K562 (cell line): ENCODE measurements around the gene TXNDC15. TPM values are rescaled to one million over a fixed set of nuclear protein-coding genes. Genes with fewer than 3 reads are reported as not detected.

Experiments used
- CBFB ChIP-seq: sonication (generic); formaldehyde crosslinking; IDR thresholded peaks from 2 replicates; pipeline ENCODE4 v1.4.0; 2020; ENCODE audit warnings: mild to moderate bottlenecking, missing genetic modification reagents
- CXXC5 ChIP-seq: fragments of 250-450 bp; sonication (Bioruptor Pico); IDR thresholded peaks from 2 replicates; pipeline ENCODE4 v1.8.0; 2022; ENCODE audit warnings: inconsistent platforms, mild to moderate bottlenecking, moderate library complexity
- DACH1 ChIP-seq: fragments of 450-650 bp; IDR thresholded peaks from 2 replicates; pipeline ENCODE4 v1.6.1; 2018; ENCODE audit not compliant: partially characterized antibody
- ESRRA ChIP-seq: fragments of 450-650 bp; IDR thresholded peaks from 2 replicates; pipeline ENCODE4 v1.6.1; 2014; ENCODE audit warnings: low read depth, mild to moderate bottlenecking, moderate library complexity, borderline replicate concordance
- ESRRB ChIP-seq: fragments of 250-450 bp; sonication (Bioruptor Pico); IDR thresholded peaks from 2 replicates; pipeline ENCODE4 v1.5.0; 2020; ENCODE audit warnings: mild to moderate bottlenecking, moderate library complexity, borderline replicate concordance
- FOXA1 ChIP-seq: fragments of 450-650 bp; IDR thresholded peaks from 2 replicates; pipeline ENCODE4 v1.6.1; 2016; ENCODE audit warnings: mild to moderate bottlenecking, borderline replicate concordance
- GATAD2A ChIP-seq: fragments of 450-650 bp; IDR thresholded peaks from 2 replicates; pipeline ENCODE4 v1.6.1; 2017
- HDAC6 ChIP-seq: IDR thresholded peaks from 2 replicates; pipeline ENCODE4 v1.6.1; 2012; ENCODE audit warnings: low read depth, mild to moderate bottlenecking, control low read depth, inconsistent platforms, low read length, moderate library complexity
- HOMEZ ChIP-seq: fragments of 250-450 bp; sonication (Bioruptor Pico); IDR thresholded peaks from 2 replicates; pipeline ENCODE4 v1.4.0; 2020; ENCODE audit warnings: mild to moderate bottlenecking, moderate library complexity
- MXD1 ChIP-seq: fragments of 250-450 bp; sonication (Bioruptor Pico); IDR thresholded peaks from 2 replicates; pipeline ENCODE4 v1.8.0; 2021; ENCODE audit warnings: borderline replicate concordance, mild to moderate bottlenecking, moderate library complexity; ENCODE audit not compliant: poor library complexity, severe bottlenecking
- NRF1 ChIP-seq, 2 experiments: fragments of 450-650 bp; IDR thresholded peaks in 1 of 2; conservative IDR thresholded peaks in 1 of 2; 2 replicates each; pipeline ENCODE4 v1.6.1; 2014; ENCODE audit warnings: mild to moderate bottlenecking in 2 of 2
- OTX1 ChIP-seq: fragments of 450-650 bp; formaldehyde crosslinking; IDR thresholded peaks from 2 replicates; pipeline ENCODE4 v1.4.0; 2022; ENCODE audit warnings: mild to moderate bottlenecking
- PHB ChIP-seq: fragments of 250-450 bp; sonication (Bioruptor Pico); IDR thresholded peaks from 2 replicates; pipeline ENCODE4 v1.5.0; 2021
- POLR2G ChIP-seq: fragments of 200-400 bp; formaldehyde crosslinking; IDR thresholded peaks from 2 replicates; pipeline ENCODE4 v1.6.1; 2017; ENCODE audit warnings: low read depth, mild to moderate bottlenecking, antibody characterized with exemption, low read length, moderate library complexity
- RBBP5 ChIP-seq: fragments of 200-600 bp; sonication (generic); IDR thresholded peaks from 2 replicates; pipeline ENCODE4 v1.6.1; 2012; ENCODE audit warnings: borderline replicate concordance, mild to moderate bottlenecking, low read length, control low read depth, inconsistent platforms; ENCODE audit not compliant: insufficient read depth, poor library complexity, severe bottlenecking
- RFX1 ChIP-seq: fragments of 450-650 bp; IDR thresholded peaks from 2 replicates; pipeline ENCODE4 v1.6.1; 2016; ENCODE audit warnings: mild to moderate bottlenecking, moderate library complexity
- SLC30A9 ChIP-seq: fragments of 250-450 bp; sonication (Bioruptor Pico); IDR thresholded peaks from 2 replicates; pipeline ENCODE4 v1.8.0; 2022; ENCODE audit warnings: mild to moderate bottlenecking, moderate library complexity
- SP1 ChIP-seq: sonication (generic); formaldehyde crosslinking; IDR thresholded peaks from 2 replicates; pipeline ENCODE4 v1.8.1; 2022; ENCODE audit warnings: mild to moderate bottlenecking, missing genetic modification reagents
- TAF7 ChIP-seq: fragments of 450-650 bp; IDR thresholded peaks from 2 replicates; pipeline ENCODE4 v1.6.1; 2016; ENCODE audit warnings: missing genetic modification characterization, missing compliant biosample characterization
- TEAD1 ChIP-seq, 2 experiments: fragments of 450-650 bp in 1 of 2; sonication (generic) in 1 of 2; formaldehyde crosslinking; IDR thresholded peaks; 2 replicates each; pipeline versions ENCODE4 v1.4.0 to v1.8.0; 2020 to 2022; ENCODE audit warnings: mild to moderate bottlenecking in 2 of 2, missing genetic modification reagents in 1 of 2
- TEAD2 ChIP-seq: fragments of 450-650 bp; IDR thresholded peaks from 2 replicates; pipeline ENCODE4 v1.6.1; 2016; ENCODE audit warnings: missing genetic modification characterization, control low read depth, missing compliant biosample characterization
- WHSC1 ChIP-seq: IDR thresholded peaks from one replicate; pipeline ENCODE4 v1.6.1; 2012; ENCODE audit warnings: low read length, control low read depth, inconsistent platforms
- ZNF274 ChIP-seq: IDR thresholded peaks from 2 replicates; pipeline ENCODE4 v1.6.1; 2011; ENCODE audit warnings: low read depth, mild to moderate bottlenecking, low read length, moderate library complexity, borderline replicate concordance
- ZNF316 ChIP-seq: fragments of 450-650 bp; IDR thresholded peaks from 2 replicates; pipeline ENCODE4 v1.6.1; 2016
- ZNF639 ChIP-seq, 2 experiments: fragments of 200-800 bp in 1 of 2; sonication (Bioruptor generic) in 1 of 2; sonication (generic) in 1 of 2; formaldehyde crosslinking in 1 of 2; IDR thresholded peaks in 1 of 2; conservative IDR thresholded peaks in 1 of 2; 2 replicates each; pipeline versions ENCODE4 v1.5.0 to v1.6.1; 2016 to 2020; ENCODE audit warnings: missing compliant biosample characterization in 1 of 2, missing genetic modification characterization in 1 of 2, missing genetic modification reagents in 1 of 2
- ZNF766 ChIP-seq: fragments of 200-800 bp; sonication (Bioruptor generic); conservative IDR thresholded peaks from 2 replicates; pipeline ENCODE4 v1.6.1; 2016; ENCODE audit warnings: missing genetic modification characterization, missing compliant biosample characterization
- polyA plus RNA-seq, 8 experiments: library from polyadenylated mRNA; depleted of rRNA in 4 of 8; stranded (reverse) in 5 of 8; unstranded in 3 of 8; fragments of >200 nt; fragmentation: Nextera tagmentation in 2 of 8; fragmentation: Illumina TruSeq in 1 of 8; extraction: Ambion mirVana in 2 of 8; extraction: Trizol in 1 of 8; gene quantifications; 2 replicates each; pipeline versions ENCODE4 v1.2.1 to v1.2.3, GENCODE V29; 2011 to 2014; ENCODE audit warnings: inconsistent platforms in 1 of 8, missing spikeins in 1 of 8
- total RNA-seq, 7 experiments: library from RNA; depleted of rRNA in 6 of 7; stranded (reverse); fragments of >200 nt in 6 of 7; fragmentation: Illumina TruSeq in 2 of 7; extraction: Trizol in 2 of 7; gene quantifications; 2 replicates each; pipeline versions ENCODE4 v1.2.1 to v1.2.3, GENCODE V29; 2011 to 2021; ENCODE audit warnings: low replicate concordance in 1 of 7

The TXNDC15 gene
- total and polyA plus RNA-seq, 9 of the 15 experiments (the other 6 are each of a cell fraction or from before 2014, with no cell fraction given): 3.0 to 15.4 (median 12.3) TPM

- TF ChIP-seq PHB (CRISPR knock-in tag) (no peak), ZNF766 (CRISPR knock-in tag) (0 out of 2 replicates have a peak, but pooled peaks have one; percentile 19), ZNF316 (peak; percentile 41; the same call in 1 of the 2 replicates), NRF1 (conservative IDR thresholded peaks at IDR 0.05 in 1 of 2, IDR thresholded peaks at IDR 0.05 in 1 of 2) (peak in 1 of 2 experiments; percentile 75; a peak in 2 of 4 replicates), ZNF274 (no peak), SP1 (CRISPR knock-in tag) (no peak), SLC30A9 (CRISPR knock-in tag) (no peak), ESRRB (CRISPR knock-in tag) (no peak), WHSC1 (no peak), ZNF639 (CRISPR knock-in tag; conservative IDR thresholded peaks at IDR 0.05 in 1 of 2, IDR thresholded peaks at IDR 0.05 in 1 of 2) (peak in 1 of 2 experiments; percentile 93; a peak in 2 of 4 replicates), CXXC5 (CRISPR knock-in tag) (peak; percentile 81), TAF7 (tag) (no peak), OTX1 (CRISPR knock-in tag) (no peak; the same call in 1 of the 2 replicates), TEAD2 (tag) (no peak), MXD1 (no peak), DACH1 (no peak), POLR2G (peak; percentile 96), FOXA1 (no peak), GATAD2A (no peak), HOMEZ (CRISPR knock-in tag) (0 out of 2 replicates have a peak, but pooled peaks have one; percentile 16), RBBP5 (peak; percentile 75), RFX1 (no peak), CBFB (CRISPR knock-in tag) (peak; percentile 71; the same call in 1 of the 2 replicates), ESRRA (peak; percentile 48; the same call in 1 of the 2 replicates), TEAD1 (CRISPR knock-in tag; IDR thresholded peaks at IDR 0.05) (peak; percentile 26 to 49; a peak in 2 of 4 replicates), HDAC6 (no peak)
These were observed 30.6 kb downstream of the TXNDC15 start, which contains the start of gene PCBD2 (continued) for GRCh38 chr5:134904610-134905245.
